Fibroblast of mammary gland (primary cell): Measurements from ENCODE around the gene LRIG1.

Experiments
- DNase-seq: peaks from one replicate; pipeline ENCODE4 v3.0.0-alpha.2; 2010; ENCODE audit warnings: low read depth
- H3K4me3 ChIP-seq: 2 replicates; pipeline ENCODE4 v1.5.1; 2011; ENCODE audit warnings: low read depth, mild to moderate bottlenecking, low read length, moderate library complexity; ENCODE audit not compliant: control insufficient read depth
- CTCF ChIP-seq: conservative IDR thresholded peaks from 2 replicates; pipeline ENCODE4 v1.5.1; 2011; ENCODE audit warnings: low read depth, low read length, inconsistent platforms; ENCODE audit not compliant: control insufficient read depth, insufficient read depth

LRIG1 gene

GRCh38 chr3:66498687-66499621 is 1.9 kb downstream of the LRIG1 start:
- DNase-seq = no peak
- TF ChIP-seq CTCF = no peak
- peak overlapping the region; percentile 72 for H3K4me3 ChIP-seq

GRCh38 chr3:66497985-66498671 is 2.7 kb downstream of the LRIG1 start:
- TF ChIP-seq CTCF = no peak
- no peak overlapping the region for H3K4me3 ChIP-seq
- no peak for DNase-seq

- TF ChIP-seq CTCF = no peak
- DNase-seq = no peak
- H3K4me3 ChIP-seq = no peak overlapping the region
Observed at GRCh38 chr3:66497288-66497984, 3.4 kb downstream of the LRIG1 start.

- H3K4me3 ChIP-seq = no peak overlapping the region
- TF ChIP-seq CTCF = no peak
- DNase-seq = no peak
Observed at GRCh38 chr3:66496746-66497145, 4.1 kb downstream of the LRIG1 start.

- TF ChIP-seq CTCF = no peak
- no peak for DNase-seq
- no peak overlapping the region for H3K4me3 ChIP-seq
Observed at GRCh38 chr3:66496301-66496700, 4.5 kb downstream of the LRIG1 start.

DNA sequence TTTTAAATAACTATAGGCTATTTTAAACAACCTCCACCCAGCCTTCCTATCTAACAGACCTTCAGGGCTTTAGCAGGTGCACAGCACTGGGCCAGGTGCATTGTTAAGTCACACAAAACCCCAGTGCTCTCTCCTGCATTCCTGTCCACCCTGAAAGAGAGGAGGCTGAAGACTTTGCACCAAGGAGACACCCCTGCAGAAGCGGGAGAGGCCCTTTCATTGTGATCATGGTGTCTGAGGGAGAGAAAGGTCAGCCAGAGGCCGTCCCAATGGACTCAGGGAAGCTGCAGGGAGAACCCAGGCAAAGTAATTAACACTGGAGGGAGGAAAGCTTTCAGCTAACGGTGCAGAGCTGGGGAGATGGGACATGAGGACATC is 5.2 kb downstream of the LRIG1 start:
- H3K4me3 ChIP-seq = no peak overlapping the region
- DNase-seq = no peak
- no peak for TF ChIP-seq CTCF
